Measurements from ENCODE around the gene ZRANB2.

Gene ZRANB2

GRCh38 chr1:71027991-71028390 is 52.8 kb downstream of the ZRANB2 start:
- no peak for DNase-seq (ENCODE audit: low read depth in 3 of 3)

DNA sequence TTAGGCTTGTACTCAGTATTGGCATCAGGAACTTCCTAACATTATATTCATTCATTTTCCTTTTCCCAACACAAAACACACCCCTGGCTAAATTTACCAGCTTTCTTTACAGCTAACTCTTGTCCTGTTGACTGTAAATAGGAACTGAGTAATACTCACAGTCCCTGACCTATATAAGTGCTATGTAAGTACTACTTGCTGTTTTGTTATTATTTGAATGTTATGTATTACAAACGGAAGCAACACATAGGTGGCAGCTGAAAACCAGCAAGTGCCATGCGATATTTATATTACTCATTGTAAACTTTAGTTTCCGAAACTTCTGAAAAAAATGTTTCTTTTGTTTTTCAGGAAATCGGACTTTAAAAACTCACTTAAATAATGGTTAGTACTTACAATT is 54.7 kb downstream of the ZRANB2 start:
- DNase-seq (ENCODE audit: low read depth in 3 of 3): no peak

GRCh38 chr1:71023515-71023914 is 57.3 kb downstream of the ZRANB2 start:
- DNase-seq (ENCODE audit: low read depth in 3 of 3): no peak

DNA sequence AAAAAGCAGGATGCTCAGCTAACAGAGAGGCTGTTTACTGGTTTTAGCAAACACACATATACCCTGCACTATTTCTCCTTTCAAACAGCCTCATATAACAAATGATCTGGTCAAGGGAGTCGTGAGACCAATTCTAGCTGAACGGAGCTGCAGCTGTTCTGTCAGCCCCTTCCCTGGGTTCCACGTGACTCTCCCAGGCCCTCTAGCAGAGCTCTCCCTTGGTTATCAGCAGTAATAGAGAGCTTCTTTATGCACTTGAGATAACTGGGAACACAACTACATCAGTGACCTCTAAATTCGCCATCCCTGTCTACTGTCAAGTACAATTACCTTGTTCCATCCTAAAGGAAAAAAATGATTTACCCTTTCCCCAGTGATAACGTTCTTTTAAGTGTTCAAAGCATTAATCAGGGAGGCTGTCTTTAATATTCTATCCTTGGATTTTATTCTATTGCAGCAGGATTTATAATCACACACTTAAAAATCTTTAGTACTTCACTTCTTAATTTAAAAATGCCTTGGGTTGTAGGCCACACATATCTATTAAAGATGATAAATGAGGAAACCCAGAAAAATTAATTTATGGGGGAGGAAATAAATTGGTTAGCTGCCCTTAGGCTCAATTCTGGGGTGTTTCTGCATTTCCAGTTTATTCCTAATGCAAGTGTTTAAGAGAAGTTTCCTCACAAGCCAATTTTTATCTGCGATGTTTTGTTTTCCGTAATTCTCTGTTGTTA is 61.4 kb downstream of the ZRANB2 start:
- no peak for DNase-seq (ENCODE audit: low read depth in 3 of 3)

DNA sequence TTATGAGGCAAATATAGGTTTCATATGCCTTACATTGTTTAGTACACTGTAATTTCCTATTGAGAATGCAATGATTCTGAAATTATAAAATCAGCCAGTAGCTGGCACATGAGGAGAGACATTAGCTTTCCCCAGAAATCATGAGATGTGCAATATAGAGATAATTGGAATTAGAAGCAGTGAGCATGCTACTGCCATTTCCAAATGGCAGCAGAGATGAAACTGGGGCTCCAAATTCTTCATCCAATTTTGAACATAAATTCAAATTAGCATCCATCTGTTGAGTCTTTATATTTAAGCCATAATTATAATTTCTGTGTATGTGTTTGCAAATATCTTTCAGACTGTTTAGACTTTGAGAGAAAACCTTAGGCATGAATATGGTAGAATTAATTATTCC is 62.0 kb downstream of the ZRANB2 start:
- no peak for DNase-seq (ENCODE audit: low read depth in 3 of 3)

GRCh38 chr1:71015745-71016144 is 65.1 kb downstream of the ZRANB2 start:
- no peak for DNase-seq (ENCODE audit: low read depth in 3 of 3)

DNA sequence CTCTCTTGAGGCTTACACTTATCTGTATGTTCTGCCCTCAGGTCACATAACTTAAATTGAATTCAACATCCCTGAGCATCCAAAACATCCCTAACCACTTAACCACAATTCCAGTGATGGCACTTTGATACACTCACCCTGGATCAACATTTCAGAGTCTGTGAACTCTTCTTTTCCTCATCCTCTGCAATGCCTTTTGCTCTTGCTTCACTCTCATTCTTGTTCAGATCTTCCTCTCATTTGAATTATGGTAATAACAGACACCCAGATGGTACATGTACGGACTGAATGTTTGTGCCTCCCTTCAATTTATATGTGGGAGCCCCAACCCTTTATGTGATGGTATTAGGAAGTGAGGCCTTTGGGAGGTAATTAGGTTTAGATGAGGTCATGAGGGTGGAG is 66.7 kb downstream of the ZRANB2 start:
- no peak for DNase-seq (ENCODE audit: low read depth in 3 of 3)
